ENCODE results near the gene KCTD11.

The KCTD11 gene

GRCh38 chr17:7351665-7352502, at the start of gene KCTD11:
Gene KCTD11, plus strand, starts transcription at chr17:7352162.
- DNase-seq (ENCODE audit: low spot score) = peak; percentile 92

- no peak for DNase-seq (ENCODE audit: low spot score)
These were observed 47.8 kb upstream of the KCTD11 start for GRCh38 chr17:7304179-7304578.

DNA sequence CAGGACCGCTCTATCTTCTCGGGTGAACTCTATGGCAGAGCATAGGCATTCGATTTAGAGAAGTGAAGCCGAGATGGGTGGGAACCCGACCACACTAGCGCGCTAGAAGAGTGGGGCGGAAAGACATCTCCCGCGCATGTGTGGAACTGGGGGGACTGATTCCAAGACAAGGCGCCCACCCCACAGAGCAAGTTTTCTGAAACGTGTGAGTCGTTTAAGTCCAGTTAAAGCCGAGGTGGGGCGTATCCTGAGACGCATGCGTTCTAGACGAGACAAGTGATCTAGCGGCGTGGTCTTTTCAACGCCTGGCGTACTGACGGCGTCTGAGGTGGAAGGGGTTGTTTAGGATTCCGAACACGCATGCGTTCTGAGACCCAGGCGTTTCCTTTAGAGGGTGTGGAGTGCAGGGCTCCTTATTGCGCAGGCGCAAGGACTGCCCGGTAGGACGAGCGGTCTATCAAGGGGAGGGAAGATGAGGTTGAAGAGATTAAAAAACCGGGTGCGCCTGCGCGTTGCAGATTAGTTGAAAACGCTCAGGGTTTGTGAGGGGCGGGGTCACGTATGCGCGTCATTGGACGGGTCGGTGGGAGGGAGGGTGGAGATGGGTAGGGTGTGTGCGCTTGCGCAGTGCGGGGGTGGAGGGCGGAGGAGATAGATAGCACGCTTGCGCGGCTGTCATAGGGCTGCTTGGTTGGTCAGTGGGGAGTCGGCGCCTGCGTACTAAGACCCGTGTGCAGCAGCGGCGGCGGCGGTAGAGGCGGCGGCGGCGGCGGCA, 44.9 kb upstream of the KCTD11 start, which contains the start of gene EIF5A:
TSS of gene EIF5A (plus strand) at position 718 of the 775 bp plus-strand sequence. CDS start 2,008 bp downstream, outside the sequence.
- peak; percentile 100 for DNase-seq (ENCODE audit: low spot score)

DNA sequence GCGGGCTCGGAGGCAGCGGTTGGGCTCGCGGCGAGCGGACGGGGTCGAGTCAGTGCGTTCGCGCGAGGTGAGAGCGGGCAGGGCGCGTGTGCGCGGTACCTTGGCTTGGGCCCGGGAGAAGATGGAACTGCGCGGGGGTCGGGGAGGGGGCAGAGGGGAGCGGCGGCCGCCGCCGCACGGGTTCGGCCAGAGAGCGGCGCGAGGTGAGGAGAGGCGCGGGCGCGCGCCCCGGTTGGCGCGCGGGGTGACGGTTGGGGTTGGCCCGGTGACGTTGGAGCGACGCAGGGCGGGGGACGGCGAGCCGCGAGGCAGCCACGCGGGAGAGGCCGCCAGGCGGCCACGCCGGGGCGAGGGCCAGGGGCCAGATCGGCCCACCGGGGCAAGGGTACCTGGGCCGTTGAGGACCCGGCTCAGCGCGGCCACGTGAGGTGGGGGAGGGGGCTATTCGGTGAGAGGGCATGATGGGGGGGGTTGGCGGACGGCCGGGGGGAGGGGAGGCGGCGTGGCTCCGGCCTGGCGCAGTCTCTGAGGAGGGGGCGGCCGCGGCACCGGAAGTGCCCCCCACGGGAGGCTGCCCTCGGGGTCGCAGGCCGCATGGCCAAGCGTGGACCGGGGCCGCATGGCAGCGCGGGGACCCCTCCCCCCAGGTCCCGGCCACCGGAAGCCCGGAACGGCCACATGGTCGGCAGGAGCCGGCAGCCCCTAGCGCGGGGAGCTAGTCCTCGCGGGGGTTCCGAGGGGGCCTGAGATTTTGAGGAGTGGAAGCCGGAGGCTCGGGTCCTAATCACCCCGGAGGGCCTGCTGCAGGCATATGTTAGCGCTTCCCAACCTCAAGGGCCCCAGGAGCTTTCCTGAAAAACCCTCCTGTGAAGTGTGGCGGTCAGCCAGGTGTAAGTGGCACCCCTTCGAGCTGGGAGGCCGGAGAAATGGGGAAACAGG, 44.0 kb upstream of the KCTD11 start:
- no peak for DNase-seq (ENCODE audit: low spot score)

- peak; percentile 73 for DNase-seq (ENCODE audit: low spot score)
These were observed 43.1 kb upstream of the KCTD11 start for GRCh38 chr17:7308625-7309433.

- DNase-seq (ENCODE audit: low spot score) = no peak
These were observed 42.3 kb upstream of the KCTD11 start for GRCh38 chr17:7309628-7310027.

DNA sequence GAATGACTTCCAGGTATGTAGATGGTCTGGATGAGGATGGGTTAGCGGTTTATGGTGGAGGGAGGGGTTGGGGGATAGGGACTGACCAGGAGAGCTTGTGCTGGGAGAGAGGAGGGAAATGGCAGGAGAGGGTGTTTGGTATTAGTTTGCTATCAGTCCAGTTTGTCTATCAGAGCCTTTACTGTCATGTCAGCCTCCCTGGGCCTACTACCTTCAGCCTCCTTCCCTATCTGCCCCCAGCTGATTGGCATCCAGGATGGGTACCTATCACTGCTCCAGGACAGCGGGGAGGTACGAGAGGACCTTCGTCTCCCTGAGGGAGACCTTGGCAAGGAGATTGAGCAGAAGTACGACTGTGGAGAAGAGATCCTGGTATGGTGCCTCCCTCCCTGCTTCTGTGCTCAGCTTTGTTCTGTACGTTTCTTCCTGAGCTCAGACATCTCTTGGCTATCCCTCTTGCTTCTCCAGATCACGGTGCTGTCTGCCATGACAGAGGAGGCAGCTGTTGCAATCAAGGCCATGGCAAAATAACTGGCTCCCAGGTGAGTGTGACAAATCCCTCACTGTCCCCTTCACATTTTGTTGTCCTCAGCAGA, 40.8 kb upstream of the KCTD11 start:
- DNase-seq (ENCODE audit: low spot score) = no peak

- no peak for DNase-seq (ENCODE audit: low spot score)
These were observed 39.4 kb upstream of the KCTD11 start for GRCh38 chr17:7312432-7313087.

DNA sequence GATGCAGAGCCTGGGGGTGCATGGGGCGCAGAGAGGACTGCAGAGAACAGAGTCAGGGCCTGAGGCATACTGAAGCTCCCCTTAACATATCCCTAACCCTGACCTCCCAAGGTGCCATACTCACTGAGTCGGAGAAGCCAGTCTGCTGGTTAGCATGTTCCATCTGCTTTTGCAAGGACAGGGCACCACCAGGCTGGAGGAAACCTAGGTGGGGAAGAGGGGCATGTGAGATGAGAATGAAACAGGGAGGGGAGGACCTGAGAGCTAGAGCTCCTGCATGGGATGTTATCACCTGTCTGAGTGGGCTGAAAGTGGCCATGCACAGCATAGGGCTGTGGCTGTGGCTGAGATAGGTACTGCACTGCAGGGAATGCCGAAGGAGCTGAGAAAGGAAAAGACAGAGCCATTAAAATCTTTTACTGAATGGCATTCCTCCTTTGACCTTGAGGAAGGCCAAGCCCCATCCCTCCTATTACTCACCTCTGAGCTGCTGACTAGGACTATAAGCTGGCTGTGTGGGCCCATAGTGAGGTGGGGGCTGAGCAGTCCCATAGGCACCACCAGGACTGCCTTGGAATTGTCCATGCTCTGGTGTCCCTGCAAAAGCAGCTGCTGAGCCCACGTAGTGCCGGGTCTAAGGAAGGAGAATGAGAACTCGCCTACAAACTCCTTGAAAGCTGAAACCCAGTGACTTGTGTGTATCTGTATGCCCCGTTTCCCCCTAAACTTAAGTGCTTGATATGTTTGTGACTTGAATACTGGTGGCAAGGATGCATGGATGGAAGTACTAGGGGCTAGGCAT, 38.7 kb upstream of the KCTD11 start:
- no peak for DNase-seq (ENCODE audit: low spot score)

GRCh38 chr17:7313890-7314718, 37.9 kb upstream of the KCTD11 start:
- DNase-seq (ENCODE audit: low spot score) = no peak

DNA sequence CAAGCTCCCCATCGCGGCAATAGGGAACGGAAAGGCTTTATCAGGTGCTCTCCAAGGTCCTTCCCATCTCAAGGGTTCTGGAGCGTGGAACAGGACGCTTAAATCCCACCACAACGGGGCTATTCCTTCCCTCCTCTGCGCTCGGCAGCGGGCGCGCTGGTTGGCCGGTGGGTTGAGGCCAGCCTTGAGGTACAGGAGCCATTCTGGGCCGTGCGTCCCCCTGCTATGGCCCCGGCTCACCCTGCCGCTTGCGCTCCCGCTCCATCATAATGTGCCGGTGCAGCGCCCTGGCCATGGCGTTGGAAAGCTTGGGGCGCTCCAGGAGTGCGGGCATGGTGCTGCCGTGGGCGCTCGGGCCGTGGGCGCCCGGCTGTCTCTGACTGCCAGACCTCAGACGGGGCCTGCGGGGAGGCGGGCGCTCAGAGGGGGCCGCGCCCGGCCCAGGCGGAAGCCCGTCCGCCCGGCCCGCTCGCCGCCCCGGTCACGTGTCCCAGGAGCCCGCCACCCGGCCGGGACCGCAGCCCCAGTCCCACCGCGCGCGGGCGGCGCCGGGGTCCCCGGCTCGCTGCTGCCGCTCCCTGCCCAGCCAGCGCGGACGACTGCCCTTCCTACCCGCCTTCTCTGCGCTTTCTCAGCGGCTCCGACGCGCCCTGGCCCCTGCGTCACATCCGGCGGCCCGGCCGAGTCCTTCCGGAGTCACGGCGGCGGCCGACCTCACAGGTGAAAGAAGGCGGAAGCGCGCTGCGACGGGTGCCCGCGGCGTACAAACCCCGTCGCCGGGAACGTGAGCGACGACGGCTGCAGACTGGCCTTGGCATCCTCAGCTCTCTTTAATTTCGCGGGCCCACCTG, 37.0 kb upstream of the KCTD11 start, which contains the start of gene GPS2:
TSS of gene GPS2 (minus strand) at position 642 of the 851 bp plus-strand sequence. CDS start at position 334, 308 bp downstream.
- DNase-seq (ENCODE audit: low spot score) = peak; percentile 91

- DNase-seq (ENCODE audit: low spot score) = no peak
These were observed 36.3 kb upstream of the KCTD11 start for GRCh38 chr17:7315570-7316235.

DNA sequence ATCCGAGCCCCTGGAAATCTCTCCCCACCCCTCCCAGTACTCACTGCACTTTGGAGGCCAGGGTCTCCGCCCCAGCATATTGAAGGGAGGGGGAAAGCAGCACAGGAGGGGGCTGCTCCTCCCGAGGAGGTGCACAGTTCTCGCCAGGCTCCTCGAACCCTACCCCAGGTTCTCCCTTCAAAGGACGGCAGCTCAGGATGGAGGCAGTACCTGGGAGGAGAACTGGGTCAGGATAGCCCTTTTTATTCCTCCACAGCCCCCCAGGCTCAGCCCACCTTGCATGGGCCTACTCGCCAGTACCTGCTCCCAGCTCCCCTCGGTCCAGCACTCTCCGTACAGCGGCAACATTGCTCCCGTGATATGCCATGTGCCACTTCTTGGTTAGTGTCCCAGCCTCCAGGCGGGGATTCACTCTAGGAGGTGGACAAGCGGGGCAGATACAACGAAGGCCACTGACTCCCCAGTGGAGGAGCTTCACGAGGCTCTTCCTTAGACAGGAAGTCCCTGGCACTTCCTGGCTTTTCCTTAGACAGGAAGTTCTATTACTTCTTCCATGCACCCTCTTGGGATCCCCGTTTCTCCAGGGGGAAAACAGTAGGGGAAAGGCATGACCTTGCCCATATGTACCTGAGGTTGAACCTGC, 34.7 kb upstream of the KCTD11 start:
- no peak for DNase-seq (ENCODE audit: low spot score)

- no peak for DNase-seq (ENCODE audit: low spot score)
These were observed 33.7 kb upstream of the KCTD11 start for GRCh38 chr17:7318121-7318860.

- no peak for DNase-seq (ENCODE audit: low spot score)
These were observed 30.5 kb upstream of the KCTD11 start for GRCh38 chr17:7321466-7321865.

Data from COLO829 (cell line).